Measurements from ENCODE around the gene TRIM36. TPM values are rescaled to one million over a fixed set of nuclear protein-coding genes. Genes with fewer than 3 reads are reported as not detected.

The TRIM36 gene
- total RNA-seq, 1 experiment from 2014 or later, result 20.0 TPM

- ATAC-seq, result no peak
- H3K4me3 Mint-ChIP-seq, result no peak overlapping the region
- CTCF ChIA-PET, result interaction anchor here (0.7 to 1.2 kb wide), 2 partner anchors 19 to 1496 kb away, joined by 3 to 4 read pairs; no protein-coding TSS in a partner anchor
- no peak for DNase-seq (ENCODE audit: low spot score)
- H3K27ac Mint-ChIP-seq, result no peak overlapping the region; the same call in 1 of the 2 replicates
- peaks cover 25% of the 10 kb centered on the region for H3K36me3 Mint-ChIP-seq
- H3K4me1 Mint-ChIP-seq, result peaks cover 2% of the 10 kb centered on the region
- H3K9me3 Mint-ChIP-seq, result no peaks in the 10 kb centered on the region
- TF ChIP-seq MXD4 (CRISPR knock-in tag; IDR thresholded peaks at IDR 0.05; ENCODE audit: borderline replicate concordance) (no peak), E2F5 (CRISPR knock-in tag; IDR thresholded peaks at IDR 0.05) (no peak), ATF3 (CRISPR knock-in tag; conservative IDR thresholded peaks at IDR 0.05) (no peak)
- POLR2A ChIA-PET, result no interaction called here
- H3K27me3 Mint-ChIP-seq (ENCODE audit: low read depth), result no peaks in the 10 kb centered on the region
These were observed 37.2 kb downstream of the TRIM36 start for GRCh38 chr5:115132465-115132864.

GRCh38 chr5:115126303-115126702 lies 43.4 kb downstream of the TRIM36 start:
- no peak for DNase-seq (ENCODE audit: low spot score)
- H3K4me3 Mint-ChIP-seq, result no peak overlapping the region
- peaks cover 17% of the 10 kb centered on the region for H3K9me3 Mint-ChIP-seq
- no peaks in the 10 kb centered on the region for H3K4me1 Mint-ChIP-seq
- no peaks in the 10 kb centered on the region for H3K27me3 Mint-ChIP-seq (ENCODE audit: low read depth)
- ChIA-PET CTCF (no interaction called here), POLR2A (no interaction called here)
- H3K27ac Mint-ChIP-seq, result no peak overlapping the region
- no peak for TF ChIP-seq ATF1 (CRISPR knock-in tag; IDR thresholded peaks at IDR 0.05)
- TF ChIP-seq HMGXB4 (CRISPR knock-in tag; IDR thresholded peaks at IDR 0.05), result no peak
- TF ChIP-seq FOXK1 (CRISPR knock-in tag; IDR thresholded peaks at IDR 0.05), result no peak
- no peak for TF ChIP-seq ZBTB21 (CRISPR knock-in tag; IDR thresholded peaks at IDR 0.05; ENCODE audit: borderline replicate concordance)
- TF ChIP-seq USF2 (CRISPR knock-in tag; IDR thresholded peaks at IDR 0.05), result no peak
- no peak for TF ChIP-seq ESRRA (CRISPR knock-in tag; IDR thresholded peaks at IDR 0.05; ENCODE audit: borderline replicate concordance)
- TF ChIP-seq E2F1 (CRISPR knock-in tag; IDR thresholded peaks at IDR 0.05), result no peak
- TF ChIP-seq NFE2L1 (CRISPR knock-in tag; IDR thresholded peaks at IDR 0.05), result no peak
- TF ChIP-seq ZNF425 (CRISPR knock-in tag; conservative IDR thresholded peaks at IDR 0.05), result no peak
- TF ChIP-seq TP53 (CRISPR knock-in tag; IDR thresholded peaks at IDR 0.05), result no peak
- no peak for TF ChIP-seq TEAD4 (CRISPR knock-in tag; IDR thresholded peaks at IDR 0.05)
- TF ChIP-seq ZMAT4 (CRISPR knock-in tag; IDR thresholded peaks at IDR 0.05), result no peak
- no peak for TF ChIP-seq ZNF532 (CRISPR knock-in tag; IDR thresholded peaks at IDR 0.05; ENCODE audit: borderline replicate concordance)
- no peak for TF ChIP-seq ZNF121 (CRISPR knock-in tag; IDR thresholded peaks at IDR 0.05)
- no peak for TF ChIP-seq JUN (CRISPR knock-in tag; IDR thresholded peaks at IDR 0.05)
- peaks cover 20% of the 10 kb centered on the region for H3K36me3 Mint-ChIP-seq
- no peak for ATAC-seq
